HepG2 (cell line): ENCODE results near the gene SRGAP2B. TPM values are rescaled to one million over a fixed set of nuclear protein-coding genes. Genes with fewer than 3 reads are reported as not detected.
"Not testable (repeated sequence)": the region's sequence is repeated elsewhere in the genome, so short reads cannot be mapped to it uniquely, and the experiment has no call there.

Experiments
- ATAC-seq: fragments of 200-7000 bp; cut with Tn5 transposase; 3 replicates; pipeline ENCODE4 v1.9.1; 2020; ENCODE audit warnings: mild to moderate bottlenecking, moderate library complexity
- BruUV-seq: library from RNA; stranded (reverse); fragments of 400-500 nt; replicated peaks from 2 replicates; lab custom pipeline; 2021; lab: Mats Ljungman, UMichigan
- CTCF ChIA-PET: fragments of 300-600 bp; formaldehyde crosslinking; extraction: SDS; loops from one replicate; lab custom pipeline; 2021; ENCODE audit warnings: low total read pairs, inconsistent platforms, low intra/inter-chr PET ratio; lab: Yijun Ruan, JAX
- POLR2A ChIA-PET: fragments of 350-600 bp; sonication (Branson Sonifier 250); formaldehyde crosslinking; loops from one replicate; lab custom pipeline; 2020; ENCODE audit warnings: antibody characterized with exemption, inconsistent platforms; lab: Yijun Ruan, JAX
- DNase-seq: peaks from one replicate; pipeline ENCODE4 v3.0.0-alpha.2; 2015; ENCODE audit warnings: low spot score
- FAIRE-seq: peaks from 3 replicates; lab custom pipeline; 2011; peaks lifted over from hg19 to GRCh38; lab: Jason Lieb, UNC
- H2AFZ ChIP-seq: one replicate; pipeline ENCODE4 v1.6.1; 2011; ENCODE audit warnings: low read length, inconsistent platforms
- H3K27ac ChIP-seq: fragments of 300-600 bp; 3 replicates; pipeline ENCODE4 v1.8.0; 2011; ENCODE audit warnings: mixed run types, mild to moderate bottlenecking, mixed read lengths, low read length, inconsistent platforms; ENCODE audit not compliant: insufficient read depth; ENCODE audit errors: extremely low read length
- H3K27me3 ChIP-seq, 2 experiments: fragments of 200-600 bp in 1 of 2; 2 replicates in 1 of 2; 3 replicates in 1 of 2; pipeline versions ENCODE4 v1.6.0 to v1.8.0; 2011; ENCODE audit warnings: low read length in 2 of 2, mild to moderate bottlenecking in 2 of 2, moderate library complexity in 2 of 2, inconsistent platforms in 1 of 2; ENCODE audit not compliant: insufficient read depth in 2 of 2, control insufficient read depth in 1 of 2
- H3K36me3 ChIP-seq, 2 experiments: fragments of 200-600 bp in 1 of 2; replicated peaks in 1 of 2; 2 replicates in 1 of 2; 3 replicates in 1 of 2; pipeline versions ENCODE4 v1.5.1 to v1.8.0; 2011; ENCODE audit warnings: low read length in 2 of 2, inconsistent platforms in 1 of 2; ENCODE audit not compliant: insufficient read depth in 2 of 2, control insufficient read depth in 1 of 2
- H3K4me1 ChIP-seq: 2 replicates; pipeline ENCODE4 v1.5.1; 2012; ENCODE audit warnings: low read length, inconsistent platforms; ENCODE audit not compliant: insufficient read depth
- H3K4me2 ChIP-seq: 2 replicates; pipeline ENCODE4 v1.6.0; 2011; ENCODE audit warnings: low read depth, low read length, inconsistent platforms
- H3K4me3 ChIP-seq, 3 experiments: fragments of 200-600 bp in 1 of 3; sonication (generic), shearing (Covaris generic) in 1 of 3; replicated peaks in 1 of 3; 2 replicates each; pipeline ENCODE4 v1.5.1; 2011 to 2016; ENCODE audit warnings: low read length in 3 of 3, inconsistent platforms in 2 of 3, low read depth in 2 of 3, mild to moderate bottlenecking in 2 of 3, control low read depth in 1 of 3, mixed read lengths in 1 of 3; ENCODE audit not compliant: insufficient read depth in 1 of 3
- H3K79me2 ChIP-seq: one replicate; pipeline ENCODE4 v1.6.1; 2011; ENCODE audit warnings: low read length, inconsistent platforms; ENCODE audit not compliant: insufficient read depth
- H3K9ac ChIP-seq: 2 replicates; pipeline ENCODE4 v1.6.0; 2011; ENCODE audit warnings: mild to moderate bottlenecking, low read depth, low read length, inconsistent platforms; ENCODE audit not compliant: insufficient read depth
- H3K9me3 ChIP-seq: 2 replicates; pipeline ENCODE4 v1.5.1; 2012; ENCODE audit warnings: mild to moderate bottlenecking, low read length
- H4K20me1 ChIP-seq: 2 replicates; pipeline ENCODE4 v1.6.0; 2011; ENCODE audit warnings: inconsistent platforms, mild to moderate bottlenecking, low read length, moderate library complexity; ENCODE audit not compliant: insufficient read depth
- WGBS: methylation state at CpG from one replicate; pipeline ENCODE4 v1.1.6; 2017; ENCODE audit warnings: low lambda C conversion rate; 5-methylcytosine and 5-hydroxymethylcytosine counted together
- in situ Hi-C: cut with HindIII; loops from 2 replicates; pipeline ENCODE4 v1.10.0; 2017; ENCODE audit warnings: low pct_unique_long_range_greater_than_20kb; ENCODE audit not compliant: extremely low pct_ligation_motif_present
- intact Hi-C: fragments of 100-400 bp; cut with micrococcal nuclease; formaldehyde crosslinking; loops from one replicate; pipeline ENCODE4 v1.10.0; 2022; ENCODE audit not compliant: unreplicated experiment
- polyA plus RNA-seq, 8 experiments: library from polyadenylated mRNA; depleted of rRNA in 3 of 8; stranded (reverse) in 7 of 8; unstranded in 1 of 8; fragments of >200 nt; fragmentation: Illumina TruSeq in 4 of 8; extraction: Trizol in 4 of 8; gene quantifications; 2 replicates each; pipeline versions ENCODE4 v1.2.1 to v1.2.3, GENCODE V29; 2011 to 2016; ENCODE audit warnings: low read depth in 4 of 8, missing spikeins in 1 of 8, mixed read lengths in 1 of 8; ENCODE audit not compliant: insufficient read depth in 1 of 8
- total RNA-seq, 5 experiments: library from RNA; depleted of rRNA; stranded (reverse); fragments of >200 nt; fragmentation: Illumina TruSeq; extraction: Trizol; gene quantifications; 2 replicates each; pipeline ENCODE4 v1.2.3, GENCODE V29; 2016; ENCODE audit warnings: low read depth in 1 of 5

Gene SRGAP2B
- total and polyA plus RNA-seq, 2 of the 13 experiments (the other 11 are each of a cell fraction or from before 2014, with no cell fraction given) = 9.2 to 16.1 TPM

DNA sequence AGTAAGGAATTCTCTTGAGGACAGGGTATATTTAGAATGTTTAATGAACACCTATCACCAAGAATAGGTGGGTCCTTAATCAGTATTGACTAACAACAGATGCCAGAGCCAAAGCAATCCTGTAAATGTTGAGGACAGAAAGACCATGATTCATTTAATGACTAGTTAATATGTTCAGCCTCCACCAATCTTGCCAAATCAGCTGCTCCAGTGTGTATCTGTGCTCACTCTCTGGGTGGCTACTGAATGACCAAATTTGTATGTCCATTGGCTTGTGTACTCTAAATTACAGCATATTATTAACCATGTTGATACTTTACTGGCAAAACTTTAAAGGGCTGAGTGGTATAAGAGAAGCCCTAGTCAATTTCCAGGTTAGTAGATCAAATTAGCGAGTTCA lies 130.9 kb downstream of the SRGAP2B start:
- H3K4me1 ChIP-seq, ATAC-seq, H3K4me3 ChIP-seq, intact Hi-C loops, H3K4me2 ChIP-seq, H4K20me1 ChIP-seq, H3K27me3 ChIP-seq, H2AFZ ChIP-seq, H3K9me3 ChIP-seq, FAIRE-seq, H3K9ac ChIP-seq, H3K27ac ChIP-seq, CTCF ChIA-PET, POLR2A ChIA-PET, DNase-seq, BruUV-seq, H3K36me3 ChIP-seq, in situ Hi-C loops, H3K79me2 ChIP-seq: not testable (repeated sequence)
- WGBS = no CpG with 5 or more reads among the region's 1 CpG

DNA sequence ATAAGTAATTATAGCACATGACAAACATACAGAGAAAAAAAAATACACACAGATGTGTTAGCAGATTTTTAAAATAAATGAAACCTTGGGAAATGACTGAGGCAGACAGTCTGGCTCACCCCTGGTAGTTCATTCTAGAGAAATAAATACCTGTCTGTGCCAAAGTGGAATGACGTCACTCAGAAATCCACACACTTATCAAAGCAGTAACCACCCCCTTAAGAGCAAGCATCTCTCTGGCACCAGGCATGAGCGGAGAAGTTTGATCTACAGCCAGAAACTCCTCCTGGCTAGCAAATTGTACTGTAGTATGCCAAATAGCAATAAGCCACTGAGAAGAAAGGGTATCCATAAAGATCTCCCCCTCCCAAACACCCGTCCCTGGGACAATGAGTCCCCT lies 131.6 kb downstream of the SRGAP2B start:
- FAIRE-seq, H3K9me3 ChIP-seq, H3K27me3 ChIP-seq, H4K20me1 ChIP-seq, H3K4me2 ChIP-seq, CTCF ChIA-PET, H3K9ac ChIP-seq, POLR2A ChIA-PET, DNase-seq, in situ Hi-C loops, H3K4me1 ChIP-seq, BruUV-seq, H3K79me2 ChIP-seq, intact Hi-C loops, ATAC-seq, H3K4me3 ChIP-seq, H3K36me3 ChIP-seq, H3K27ac ChIP-seq, H2AFZ ChIP-seq: not testable (repeated sequence)
- 92% methylated on average over 2 of the region's 3 CpGs for WGBS

DNA sequence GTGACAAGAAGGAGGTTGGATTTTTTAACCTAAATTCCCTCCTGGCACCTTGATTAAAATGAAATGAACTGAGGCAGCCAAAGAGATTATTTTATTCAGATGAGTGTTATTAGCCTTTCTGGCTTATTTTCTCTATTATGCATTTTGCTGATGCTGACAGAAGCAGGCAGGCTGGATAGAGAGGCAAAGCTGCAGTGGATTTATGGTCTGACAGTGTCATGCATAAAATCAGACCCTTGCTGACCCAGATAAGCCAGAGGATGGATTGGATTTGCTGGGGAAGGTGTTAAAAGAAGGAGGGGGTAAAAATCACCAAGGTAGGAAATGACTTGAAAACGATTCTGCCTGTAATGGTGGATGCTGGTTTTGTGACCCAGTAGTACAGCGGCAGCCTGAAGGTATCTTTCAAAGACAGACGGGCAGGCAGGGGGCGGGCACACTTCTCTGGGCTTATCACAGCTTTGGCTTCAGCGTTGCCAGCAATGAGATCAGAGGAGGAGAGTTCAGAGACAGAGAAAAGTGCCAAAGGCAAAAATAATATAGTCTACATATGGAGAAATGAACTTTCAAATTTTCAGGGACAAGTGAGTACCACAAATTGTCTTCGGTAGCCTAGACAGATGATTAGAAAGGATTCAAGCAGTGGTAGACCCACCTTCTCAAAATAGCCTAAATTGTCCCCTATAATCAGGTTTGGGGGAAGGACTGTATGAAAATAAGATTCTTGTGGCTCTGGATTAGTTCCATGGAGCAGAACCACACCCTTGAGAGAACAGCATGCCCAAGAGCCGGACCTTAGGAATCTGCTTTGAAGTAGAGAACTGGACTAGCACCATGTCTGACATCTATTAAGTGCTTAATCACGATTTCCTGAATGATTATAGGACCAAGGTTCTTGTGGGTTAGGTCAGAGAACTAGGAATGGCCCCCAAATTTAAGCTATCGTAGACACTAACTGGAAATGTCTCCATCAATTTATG lies 133.2 kb downstream of the SRGAP2B start:
- H3K9me3 ChIP-seq, H3K4me3 ChIP-seq, ATAC-seq, FAIRE-seq, intact Hi-C loops, H3K4me2 ChIP-seq, DNase-seq, BruUV-seq, H3K27me3 ChIP-seq, CTCF ChIA-PET, H3K27ac ChIP-seq, H4K20me1 ChIP-seq, POLR2A ChIA-PET, H2AFZ ChIP-seq, H3K4me1 ChIP-seq, in situ Hi-C loops, H3K79me2 ChIP-seq, H3K36me3 ChIP-seq, H3K9ac ChIP-seq: not testable (repeated sequence)
- no CpG with 5 or more reads among the region's 9 CpGs for WGBS

DNA sequence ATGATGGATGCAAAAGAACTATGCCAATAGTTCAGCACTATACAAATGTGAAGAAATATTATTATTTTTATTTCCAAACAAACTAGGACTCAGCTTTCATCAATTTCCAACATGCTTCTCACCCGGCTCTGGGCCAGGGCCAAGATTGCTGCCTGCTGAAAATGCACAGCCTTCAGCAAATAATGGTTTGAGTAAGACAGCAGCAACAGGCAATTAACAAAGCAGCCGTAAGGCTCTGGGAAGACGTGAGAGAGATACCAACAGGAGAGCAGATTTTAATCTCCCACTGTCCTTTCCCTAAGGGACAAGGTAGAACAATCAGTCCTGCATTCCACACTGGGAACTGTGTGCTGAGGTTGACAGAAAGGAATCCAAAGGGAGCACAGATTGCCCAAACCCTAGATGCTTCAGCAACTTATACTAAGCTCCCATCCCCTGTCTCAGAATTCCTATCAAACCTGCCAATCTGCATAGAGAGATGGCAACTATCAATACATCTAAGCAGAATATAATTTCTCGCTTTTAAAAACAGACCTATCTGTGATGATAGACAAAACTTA lies 134.1 kb downstream of the SRGAP2B start:
- H3K36me3 ChIP-seq, H3K27me3 ChIP-seq, H4K20me1 ChIP-seq, H3K27ac ChIP-seq, H2AFZ ChIP-seq, BruUV-seq, H3K4me3 ChIP-seq, ATAC-seq, intact Hi-C loops, H3K9ac ChIP-seq, H3K4me2 ChIP-seq, in situ Hi-C loops, DNase-seq, H3K9me3 ChIP-seq, H3K4me1 ChIP-seq, CTCF ChIA-PET, H3K79me2 ChIP-seq, POLR2A ChIA-PET: not testable (repeated sequence)
- FAIRE-seq = peak; percentile 18
- WGBS = 100% methylated on average over 1 of the region's 4 CpGs
